ENCODE measurements around the gene RABL6. TPM values are rescaled to one million over a fixed set of nuclear protein-coding genes. Genes with fewer than 3 reads are reported as not detected.

Gene RABL6
- total RNA-seq, 3 donors from 2014 or later (not counting 1 experiment from before 2014, with no cell fraction given): 72.7 to 82.5 (median 75.9) TPM

- H3K4me1 Mint-ChIP-seq: peaks cover 12 to 31% of the 10 kb centered on the region in 2 donors
- H3K27me3 ChIP-seq (ENCODE audit: control insufficient read depth, insufficient read depth, low read length): peaks cover 3% of the 10 kb centered on the region
- peak overlapping the region; percentile 77 for H3K27ac ChIP-seq (ENCODE audit: low read length)
- H3K4me3 Mint-ChIP-seq: peak overlapping the region; percentile 93
- H3K9me3 ChIP-seq (ENCODE audit: control insufficient read depth, insufficient read depth, low read length): no peaks in the 10 kb centered on the region
- peak in 1 of 2 donors; percentile 61 for DNase-seq
- peak overlapping the region; percentile 94 for H3K4me3 ChIP-seq (ENCODE audit: low read length)
- intact Hi-C loops (cut with micrococcal nuclease): loop anchor here (1.0 to 10.0 kb wide), 3 partner anchors 38 to 314 kb away; partner anchors contain the start of genes CLIC3 and TRAF2
- 1% methylated on average over 48 of the region's 53 CpGs for WGBS (ENCODE audit: insufficient coverage)
- H3K27me3 Mint-ChIP-seq (ENCODE audit: low read depth in 2 of 2): no peaks in the 10 kb centered on the region
- peak in 2 of 3 donors; percentile 1 to 5 for ATAC-seq
- no peaks in the 10 kb centered on the region for H3K9me3 Mint-ChIP-seq
- H3K27ac Mint-ChIP-seq: peak overlapping the region; percentile 88 to 97
- H3K4me1 ChIP-seq (ENCODE audit: control insufficient read depth, insufficient read depth, low read length): peaks cover 44% of the 10 kb centered on the region
- H3K36me3 Mint-ChIP-seq: no peaks in the 10 kb centered on the region
- peaks cover 6% of the 10 kb centered on the region for H3K36me3 ChIP-seq (ENCODE audit: control insufficient read depth, insufficient read depth, low read length)
- no peak for TF ChIP-seq CTCF (IDR thresholded peaks at IDR 0.05)
Observed at GRCh38 chr9:136848393-136849037, 40.8 kb downstream of the RABL6 start.

- H3K27me3 Mint-ChIP-seq (ENCODE audit: low read depth in 2 of 2): no peaks in the 10 kb centered on the region
- peak within 1 kb of the TSS; percentile 93 for H3K4me3 Mint-ChIP-seq
- TF ChIP-seq CTCF (IDR thresholded peaks at IDR 0.05): no peak
- WGBS (ENCODE audit: insufficient coverage): under 1% methylated on average over 77 of the region's 77 CpGs
- Histone ChIP-seq H3K27ac (ENCODE audit: low read length) (peak within 1 kb of the TSS; percentile 77), H3K9me3 (ENCODE audit: control insufficient read depth, insufficient read depth, low read length) (no peaks in the 10 kb centered on the region), H3K36me3 (ENCODE audit: control insufficient read depth, insufficient read depth, low read length) (peaks cover 6% of the 10 kb centered on the region), H3K4me1 (ENCODE audit: control insufficient read depth, insufficient read depth, low read length) (peaks cover 39% of the 10 kb centered on the region), H3K27me3 (ENCODE audit: control insufficient read depth, insufficient read depth, low read length) (peaks cover 3% of the 10 kb centered on the region), H3K4me3 (ENCODE audit: low read length) (peak within 1 kb of the TSS; percentile 94)
- peak; percentile 88 to 95 (median 89) for ATAC-seq
- H3K9me3 Mint-ChIP-seq: no peaks in the 10 kb centered on the region
- H3K4me1 Mint-ChIP-seq: peaks cover 8 to 27% of the 10 kb centered on the region in 2 donors
- no peaks in the 10 kb centered on the region for H3K36me3 Mint-ChIP-seq
- DNase-seq: peak; percentile 97 to 98
- peak within 1 kb of the TSS; percentile 88 to 97 for H3K27ac Mint-ChIP-seq
- intact Hi-C loops (cut with micrococcal nuclease): loop anchor here (1.0 to 10.0 kb wide), 3 partner anchors 37 to 314 kb away; partner anchors contain the start of genes CLIC3 and TRAF2
Observed at GRCh38 chr9:136849038-136849959, 41.6 kb downstream of the RABL6 start, which contains the start of gene PHPT1. TSS of gene PHPT1 (plus strand) at chr9:136849409. CDS start at chr9:136849431, 22 bp downstream.

- intact Hi-C loops (cut with micrococcal nuclease): loop anchor here (1.0 to 10.0 kb wide), 3 partner anchors 36 to 315 kb away; partner anchors contain the start of genes CLIC3 and TRAF2
- Histone ChIP-seq H3K9me3 (ENCODE audit: control insufficient read depth, insufficient read depth, low read length) (no peaks in the 10 kb centered on the region), H3K4me1 (ENCODE audit: control insufficient read depth, insufficient read depth, low read length) (peaks cover 35% of the 10 kb centered on the region), H3K27ac (ENCODE audit: low read length) (peak overlapping the region; percentile 39), H3K27me3 (ENCODE audit: control insufficient read depth, insufficient read depth, low read length) (peaks cover 1% of the 10 kb centered on the region), H3K36me3 (ENCODE audit: control insufficient read depth, insufficient read depth, low read length) (peaks cover 5% of the 10 kb centered on the region), H3K4me3 (ENCODE audit: low read length) (peak overlapping the region; percentile 94)
- Mint-ChIP-seq H3K4me1 (peaks cover 8 to 27% of the 10 kb centered on the region in 2 donors), H3K4me3 (peak overlapping the region; percentile 79), H3K27ac (peak overlapping the region; percentile 88 to 97), H3K36me3 (no peaks in the 10 kb centered on the region), H3K27me3 (ENCODE audit: low read depth in 2 of 2) (no peaks in the 10 kb centered on the region), H3K9me3 (no peaks in the 10 kb centered on the region)
- no peak for TF ChIP-seq CTCF (IDR thresholded peaks at IDR 0.05)
- DNase-seq (no peak), ATAC-seq (no peak)
- 78% methylated on average over 43 of the region's 43 CpGs for WGBS (ENCODE audit: insufficient coverage)
Observed at GRCh38 chr9:136849960-136850865, 42.5 kb downstream of the RABL6 start.
